OCI-LY7 (cell line): ENCODE data around the gene NAT10. TPM values are rescaled to one million over a fixed set of nuclear protein-coding genes. Genes with fewer than 3 reads are reported as not detected.
"Not testable (repeated sequence)": the region's sequence is repeated elsewhere in the genome, so short reads cannot be mapped to it uniquely, and the experiment has no call there.

ENCODE experiments used
- BruUV-seq: library from RNA; stranded (reverse); fragments of 400-500 nt; replicated peaks from 2 replicates; lab custom pipeline; 2021; lab: Mats Ljungman, UMichigan
- CTCF ChIA-PET: fragments of 300-600 bp; sonication (Branson Sonifier 250); formaldehyde crosslinking; loops from one replicate; lab custom pipeline; 2022; ENCODE audit warnings: antibody characterized with exemption; ENCODE audit not compliant: unreplicated experiment; lab: Charles Lee
- POLR2A ChIA-PET: fragments of 300-600 bp; sonication (Branson Sonifier 250); formaldehyde crosslinking; loops from one replicate; lab custom pipeline; 2022; ENCODE audit warnings: antibody characterized with exemption; lab: Charles Lee
- DNase-seq: peaks from one replicate; pipeline ENCODE4 v3.0.0-alpha.2; 2015; ENCODE audit warnings: low spot score
- H2AFZ ChIP-seq: fragments of 200-600 bp; sonication (generic), shearing (Covaris generic); 2 replicates; pipeline ENCODE4 v1.6.1; 2014; ENCODE audit warnings: mild to moderate bottlenecking, antibody characterized with exemption, low read length, moderate library complexity
- H3K27ac ChIP-seq: fragments of 200-600 bp; sonication (generic); 2 replicates; pipeline ENCODE4 v1.5.1; 2014; ENCODE audit warnings: mixed run types, low read depth, mild to moderate bottlenecking, moderate library complexity, low read length, inconsistent platforms; ENCODE audit not compliant: poor library complexity, severe bottlenecking
- H3K36me3 ChIP-seq: fragments of 200-600 bp; sonication (generic); 2 replicates; pipeline ENCODE4 v1.6.1; 2014; ENCODE audit warnings: mild to moderate bottlenecking, antibody characterized with exemption, low read length, moderate library complexity, mixed read lengths; ENCODE audit not compliant: insufficient read depth
- H3K4me1 ChIP-seq: fragments of 200-600 bp; sonication (generic); 2 replicates; pipeline ENCODE4 v1.5.1; 2014; ENCODE audit warnings: mild to moderate bottlenecking, low read length; ENCODE audit not compliant: insufficient read depth, poor library complexity, severe bottlenecking
- H3K4me2 ChIP-seq: fragments of 200-600 bp; sonication (generic); 2 replicates; pipeline ENCODE4 v1.6.1; 2014; ENCODE audit warnings: mild to moderate bottlenecking, low read length
- H3K4me3 ChIP-seq: fragments of 200-600 bp; sonication (generic); 2 replicates; pipeline ENCODE4 v1.5.1; 2014; ENCODE audit warnings: mild to moderate bottlenecking, low read depth, low read length; ENCODE audit not compliant: poor library complexity, severe bottlenecking
- H3K79me2 ChIP-seq: fragments of 200-600 bp; sonication (generic); 2 replicates; pipeline ENCODE4 v1.6.1; 2016; ENCODE audit warnings: low read depth, mild to moderate bottlenecking, low read length, moderate library complexity, mixed read lengths; ENCODE audit not compliant: insufficient read depth
- H3K9me2 ChIP-seq: fragments of 200-600 bp; sonication (generic); 2 replicates; pipeline ENCODE4 v1.6.1; 2016; ENCODE audit warnings: mild to moderate bottlenecking, low read length, mixed read lengths; ENCODE audit not compliant: insufficient read depth
- H3K9me3 ChIP-seq: fragments of 200-600 bp; sonication (generic); 2 replicates; pipeline ENCODE4 v1.6.1; 2014; ENCODE audit warnings: mild to moderate bottlenecking, mixed run types, low read length, mixed read lengths
- H4K20me1 ChIP-seq: fragments of 200-600 bp; sonication (generic); 2 replicates; pipeline ENCODE4 v1.6.1; 2014; ENCODE audit warnings: mild to moderate bottlenecking, antibody characterized with exemption, low read length, moderate library complexity, mixed read lengths; ENCODE audit not compliant: insufficient read depth
- CTCF ChIP-seq: fragments of 200-600 bp; sonication (generic); conservative IDR thresholded peaks from 2 replicates; pipeline ENCODE4 v1.5.1; 2014; ENCODE audit warnings: mild to moderate bottlenecking, antibody characterized with exemption, low read length, moderate library complexity, mixed read lengths
- EZH2phosphoT487 ChIP-seq: fragments of 200-600 bp; sonication (generic); IDR thresholded peaks from 2 replicates; pipeline ENCODE4 v1.6.1; 2018; ENCODE audit warnings: low read depth, borderline replicate concordance, mild to moderate bottlenecking, mixed run types, antibody characterized with exemption, low read length, moderate library complexity, mixed read lengths
- intact Hi-C: fragments of 100-400 bp; cut with micrococcal nuclease; formaldehyde crosslinking; loops from one replicate; pipeline ENCODE4 v1.10.0; 2022; ENCODE audit not compliant: unreplicated experiment
- total RNA-seq, 2 experiments: library from RNA; depleted of rRNA in 1 of 2; stranded (reverse); fragments of >200 nt in 1 of 2; shearing (Covaris generic) in 1 of 2; gene quantifications; 2 replicates each; pipeline ENCODE4 v1.2.3, GENCODE V29; 2014 to 2022

Gene NAT10
- total RNA-seq, 2 experiments from 2014 or later, result 64.9 to 120 TPM

GRCh38 chr11:34086554-34087283, 18.7 kb upstream of the NAT10 start:
- TF ChIP-seq EZH2phosphoT487 (no peak), CTCF (no peak)
- ChIA-PET POLR2A (interaction anchor here (2.4 kb wide), 2 partner anchors 10 kb away, joined by 10 to 13 read pairs; no protein-coding TSS in a partner anchor), CTCF (no interaction called here)
- peaks cover 57% of the 10 kb centered on the region; the same call in 1 of the 2 replicates for H3K79me2 ChIP-seq
- H4K20me1 ChIP-seq, result peaks cover 16% of the 10 kb centered on the region; the same call in 1 of the 2 replicates
- peak overlapping the region; percentile 47 for H3K27ac ChIP-seq
- DNase-seq, result no peak
- no peak overlapping the region for H2AFZ ChIP-seq
- H3K9me2 ChIP-seq, result no peaks in the 10 kb centered on the region
- BruUV-seq, result no TSS peak
- intact Hi-C loops, result no loop called here
- H3K4me1 ChIP-seq, result peaks cover 8% of the 10 kb centered on the region
- no peak overlapping the region for H3K4me3 ChIP-seq
- H3K4me2 ChIP-seq, result no peak overlapping the region
- peaks cover 99% of the 10 kb centered on the region for H3K36me3 ChIP-seq
- no peaks in the 10 kb centered on the region for H3K9me3 ChIP-seq

DNA sequence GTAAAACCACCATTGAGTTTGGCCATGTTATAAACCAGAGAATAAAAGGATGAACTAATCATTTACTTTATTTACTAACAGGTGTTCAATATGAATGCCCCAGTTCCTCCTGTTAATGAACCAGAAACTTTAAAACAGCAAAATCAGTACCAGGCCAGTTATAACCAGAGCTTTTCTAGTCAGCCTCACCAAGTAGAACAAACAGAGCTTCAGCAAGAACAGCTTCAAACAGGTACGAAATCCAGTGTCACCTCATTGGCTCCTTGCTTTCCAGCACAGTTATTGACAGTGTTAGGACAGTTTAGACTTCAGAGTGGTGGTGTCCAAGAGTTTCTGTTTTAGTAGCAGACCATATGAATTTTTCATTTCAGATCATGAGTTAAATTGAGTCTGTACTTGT, 13.6 kb upstream of the NAT10 start:
- H3K4me1 ChIP-seq, result no peaks in the 10 kb centered on the region
- no peak overlapping the region for H3K4me2 ChIP-seq
- BruUV-seq, result no TSS peak
- no peak overlapping the region for H2AFZ ChIP-seq
- H3K79me2 ChIP-seq, result peaks cover 42% of the 10 kb centered on the region; the same call in 1 of the 2 replicates
- peaks cover 100% of the 10 kb centered on the region for H3K36me3 ChIP-seq
- ChIA-PET CTCF (no interaction called here), POLR2A (interaction anchor here (2.0 kb wide), 1 partner anchor 11 kb away, joined by 6 read pairs; no protein-coding TSS in a partner anchor)
- H3K9me2 ChIP-seq, result no peaks in the 10 kb centered on the region
- TF ChIP-seq EZH2phosphoT487 (no peak), CTCF (no peak)
- H3K27ac ChIP-seq, result no peak overlapping the region
- DNase-seq, result no peak
- intact Hi-C loops, result no loop called here
- no peaks in the 10 kb centered on the region for H3K9me3 ChIP-seq
- no peak overlapping the region for H3K4me3 ChIP-seq
- peaks cover 14% of the 10 kb centered on the region for H4K20me1 ChIP-seq

- Histone ChIP-seq H3K36me3 (peaks cover 100% of the 10 kb centered on the region), H4K20me1 (peaks cover 22% of the 10 kb centered on the region), H3K79me2 (peaks cover 32% of the 10 kb centered on the region; the same call in 1 of the 2 replicates)
- BruUV-seq, H3K9me3 ChIP-seq, H2AFZ ChIP-seq, H3K4me1 ChIP-seq, CTCF ChIA-PET, H3K9me2 ChIP-seq, H3K4me2 ChIP-seq, H3K27ac ChIP-seq, H3K4me3 ChIP-seq, DNase-seq: not testable (repeated sequence)
- intact Hi-C loops, result loop anchor here (2.0 kb wide), 1 partner anchor 16 kb away; no protein-coding TSS in a partner anchor
- POLR2A ChIA-PET, result interaction anchor here (0.6 to 1.6 kb wide), 5 partner anchors 10 to 55 kb away, joined by 3 to 5 read pairs (median 4); no protein-coding TSS in a partner anchor
These were observed 10.5 kb upstream of the NAT10 start for GRCh38 chr11:34094900-34095299.
